HCEC 1CT (cell line): ENCODE data around the gene KIF3C.
"Not testable (repeated sequence)": the region's sequence is repeated elsewhere in the genome, so short reads cannot be mapped to it uniquely, and the experiment has no call there.

Experiments used
- DNase-seq: peaks from one replicate; pipeline ENCODE4 v3.0.0-alpha.2; 2017

Gene KIF3C

GRCh38 chr2:25982273-25982967 lies at the start of gene KIF3C:
Gene KIF3C, minus strand, starts transcription at chr2:25982497. Its CDS starts 580 bp downstream, at chr2:25981917.
- peak; percentile 71 for DNase-seq

- DNase-seq = not testable (repeated sequence)
These were observed 45.8 kb upstream of the KIF3C start for GRCh38 chr2:26028083-26028482.

GRCh38 chr2:26025509-26025908 lies 43.2 kb upstream of the KIF3C start:
- no peak for DNase-seq

GRCh38 chr2:26024260-26024659 lies 42.0 kb upstream of the KIF3C start:
- DNase-seq = no peak

- no peak for DNase-seq
These were observed 37.9 kb upstream of the KIF3C start for GRCh38 chr2:26020231-26020640.

GRCh38 chr2:26018184-26019055 lies 36.1 kb upstream of the KIF3C start:
- peak; percentile 96 for DNase-seq

- DNase-seq = no peak
These were observed 35.3 kb upstream of the KIF3C start for GRCh38 chr2:26017464-26018183.

- DNase-seq = not testable (repeated sequence)
These were observed 34.4 kb upstream of the KIF3C start for GRCh38 chr2:26016706-26017045.

GRCh38 chr2:26016012-26016705 lies 33.9 kb upstream of the KIF3C start:
- no peak for DNase-seq

- no peak for DNase-seq
These were observed 31.4 kb upstream of the KIF3C start for GRCh38 chr2:26013668-26014067.

- peak; percentile 66 for DNase-seq
These were observed 29.9 kb upstream of the KIF3C start for GRCh38 chr2:26011990-26012856.

GRCh38 chr2:26011609-26011989 lies 29.3 kb upstream of the KIF3C start:
- DNase-seq = no peak

GRCh38 chr2:26010943-26011342 lies 28.6 kb upstream of the KIF3C start:
- DNase-seq = no peak

- DNase-seq = no peak
These were observed 27.3 kb upstream of the KIF3C start for GRCh38 chr2:26009567-26009963.

- DNase-seq = peak; percentile 93
These were observed 26.7 kb upstream of the KIF3C start for GRCh38 chr2:26008851-26009566.

- DNase-seq = no peak
These were observed 25.8 kb upstream of the KIF3C start for GRCh38 chr2:26008095-26008494.

- DNase-seq = no peak
These were observed 20.5 kb upstream of the KIF3C start for GRCh38 chr2:26002632-26003310.

GRCh38 chr2:26001743-26002351 lies 19.6 kb upstream of the KIF3C start:
- no peak for DNase-seq

- DNase-seq = no peak
These were observed 18.3 kb upstream of the KIF3C start for GRCh38 chr2:26000561-26001082.

- not testable (repeated sequence) for DNase-seq
These were observed 17.1 kb upstream of the KIF3C start for GRCh38 chr2:25999406-25999805.
